A673 (cell line): ENCODE measurements around the gene C12orf43. TPM values are rescaled to one million over a fixed set of nuclear protein-coding genes. Genes with fewer than 3 reads are reported as not detected.

Source experiments
- BruUV-seq: library from RNA; stranded (reverse); fragments of 400-500 nt; replicated peaks from 2 replicates; lab custom pipeline; 2021; lab: Mats Ljungman, UMichigan
- CTCF ChIA-PET: fragments of 300-600 bp; sonication (Branson Sonifier 250); formaldehyde crosslinking; loops from one replicate; lab custom pipeline; 2022; ENCODE audit warnings: antibody characterized with exemption; lab: Charles Lee
- POLR2A ChIA-PET: fragments of 300-600 bp; sonication (Branson Sonifier 250); formaldehyde crosslinking; loops from one replicate; lab custom pipeline; 2022; ENCODE audit warnings: antibody characterized with exemption; ENCODE audit not compliant: low non-redundant PET; lab: Charles Lee
- DNase-seq: peaks from one replicate; pipeline ENCODE4 v3.0.0-alpha.2; 2015; ENCODE audit warnings: low spot score
- H3K27ac ChIP-seq: fragments of 200-600 bp; sonication (generic); 2 replicates; pipeline ENCODE4 v1.5.1; 2016; ENCODE audit warnings: mixed run types, low read depth, mild to moderate bottlenecking, mixed read lengths, antibody characterized with exemption, low read length; ENCODE audit not compliant: poor library complexity, severe bottlenecking
- H3K27me3 ChIP-seq: fragments of 200-600 bp; sonication (generic); replicated peaks from 2 replicates; pipeline ENCODE4 v1.6.1; 2017; ENCODE audit warnings: mixed run types, low read depth, mild to moderate bottlenecking, mixed read lengths, antibody characterized with exemption, low read length; ENCODE audit not compliant: insufficient read depth, poor library complexity
- H3K36me3 ChIP-seq: fragments of 200-600 bp; sonication (generic); 2 replicates; pipeline ENCODE4 v1.6.1; 2016; ENCODE audit warnings: mixed run types, mild to moderate bottlenecking, mixed read lengths, antibody characterized with exemption, low read length; ENCODE audit not compliant: insufficient read depth, poor library complexity, severe bottlenecking
- H3K4me1 ChIP-seq: fragments of 200-600 bp; sonication (generic); 2 replicates; pipeline ENCODE4 v1.6.1; 2017; ENCODE audit warnings: mixed run types, mild to moderate bottlenecking, mixed read lengths, antibody characterized with exemption, low read length; ENCODE audit not compliant: insufficient read depth, poor library complexity, severe bottlenecking
- H3K4me3 ChIP-seq: fragments of 200-600 bp; sonication (generic); 2 replicates; pipeline ENCODE4 v1.5.1; 2016; ENCODE audit warnings: low read depth, mixed run types, mild to moderate bottlenecking, mixed read lengths, low read length; ENCODE audit not compliant: poor library complexity, severe bottlenecking
- H3K9me3 ChIP-seq: fragments of 200-600 bp; sonication (generic); 2 replicates; pipeline ENCODE4 v1.6.1; 2016; ENCODE audit warnings: mixed run types, low read depth, mild to moderate bottlenecking, mixed read lengths, antibody characterized with exemption, low read length; ENCODE audit not compliant: poor library complexity, severe bottlenecking
- EZH2 ChIP-seq: fragments of 200-600 bp; sonication (generic); IDR thresholded peaks from 2 replicates; pipeline ENCODE4 v1.6.1; 2017; ENCODE audit warnings: borderline replicate concordance, low read depth, mild to moderate bottlenecking, mixed read lengths, antibody characterized with exemption, low read length; ENCODE audit not compliant: poor library complexity, severe bottlenecking
- intact Hi-C: fragments of 100-400 bp; cut with micrococcal nuclease; formaldehyde crosslinking; loops from one replicate; pipeline ENCODE4 v1.10.0; 2022; ENCODE audit not compliant: unreplicated experiment
- total RNA-seq: library from RNA; stranded (reverse); gene quantifications from 2 replicates; pipeline ENCODE4 v1.2.3, GENCODE V29; 2021
- TF ChIP-seq, protein P1 (sequence below): fragments of 300-800, 200-600 bp; sonication (generic); conservative IDR thresholded peaks from 2 replicates; pipeline ENCODE4 v1.5.1; 2017; ENCODE audit warnings: low read depth, mild to moderate bottlenecking, antibody characterized with exemption, low read length, moderate library complexity, mixed read lengths

Gene C12orf43
- total RNA-seq, 1 experiment from 2014 or later, result 28.4 TPM

DNA sequence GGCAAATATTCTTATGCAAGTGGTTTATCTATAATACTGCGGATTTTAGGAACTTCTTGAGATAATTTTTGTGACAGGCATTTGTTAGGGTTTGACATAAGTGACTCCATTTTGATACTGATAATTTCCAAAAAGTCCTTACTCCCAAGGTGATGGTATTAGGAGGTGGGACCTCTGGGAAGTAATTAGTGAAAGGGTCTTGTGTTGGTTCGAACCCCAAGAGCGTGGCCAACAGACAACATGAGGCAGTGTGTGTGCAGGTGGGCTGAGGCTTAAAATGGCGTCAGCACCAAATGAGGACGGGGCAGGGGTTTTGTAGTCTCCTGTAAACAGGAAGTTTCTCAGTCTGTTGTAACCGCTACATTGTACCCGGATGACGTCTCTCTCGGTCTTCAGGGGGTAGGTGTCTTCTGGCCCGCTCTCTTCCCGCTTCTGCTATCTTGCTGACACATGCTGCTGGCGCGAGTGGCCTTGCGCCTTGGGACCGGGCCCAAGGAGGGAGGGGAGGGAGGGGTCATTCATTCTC, 1.7 kb upstream of the C12orf43 start:
- no peaks in the 10 kb centered on the region for H3K9me3 ChIP-seq
- TF ChIP-seq, protein P1, sequence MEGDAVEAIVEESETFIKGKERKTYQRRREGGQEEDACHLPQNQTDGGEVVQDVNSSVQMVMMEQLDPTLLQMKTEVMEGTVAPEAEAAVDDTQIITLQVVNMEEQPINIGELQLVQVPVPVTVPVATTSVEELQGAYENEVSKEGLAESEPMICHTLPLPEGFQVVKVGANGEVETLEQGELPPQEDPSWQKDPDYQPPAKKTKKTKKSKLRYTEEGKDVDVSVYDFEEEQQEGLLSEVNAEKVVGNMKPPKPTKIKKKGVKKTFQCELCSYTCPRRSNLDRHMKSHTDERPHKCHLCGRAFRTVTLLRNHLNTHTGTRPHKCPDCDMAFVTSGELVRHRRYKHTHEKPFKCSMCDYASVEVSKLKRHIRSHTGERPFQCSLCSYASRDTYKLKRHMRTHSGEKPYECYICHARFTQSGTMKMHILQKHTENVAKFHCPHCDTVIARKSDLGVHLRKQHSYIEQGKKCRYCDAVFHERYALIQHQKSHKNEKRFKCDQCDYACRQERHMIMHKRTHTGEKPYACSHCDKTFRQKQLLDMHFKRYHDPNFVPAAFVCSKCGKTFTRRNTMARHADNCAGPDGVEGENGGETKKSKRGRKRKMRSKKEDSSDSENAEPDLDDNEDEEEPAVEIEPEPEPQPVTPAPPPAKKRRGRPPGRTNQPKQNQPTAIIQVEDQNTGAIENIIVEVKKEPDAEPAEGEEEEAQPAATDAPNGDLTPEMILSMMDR, result no peak
- BruUV-seq, result no TSS peak
- DNase-seq, result no peak
- ChIA-PET POLR2A (interaction anchor here (0.7 kb wide), 1 partner anchor 7 kb away, joined by 3 read pairs; no protein-coding TSS in a partner anchor), CTCF (no interaction called here)
- H3K36me3 ChIP-seq, result no peaks in the 10 kb centered on the region
- no peaks in the 10 kb centered on the region for H3K27me3 ChIP-seq
- H3K4me1 ChIP-seq, result peaks cover 7% of the 10 kb centered on the region
- intact Hi-C loops, result no loop called here
- no peak overlapping the region for H3K27ac ChIP-seq
- H3K4me3 ChIP-seq, result no peak overlapping the region

DNA sequence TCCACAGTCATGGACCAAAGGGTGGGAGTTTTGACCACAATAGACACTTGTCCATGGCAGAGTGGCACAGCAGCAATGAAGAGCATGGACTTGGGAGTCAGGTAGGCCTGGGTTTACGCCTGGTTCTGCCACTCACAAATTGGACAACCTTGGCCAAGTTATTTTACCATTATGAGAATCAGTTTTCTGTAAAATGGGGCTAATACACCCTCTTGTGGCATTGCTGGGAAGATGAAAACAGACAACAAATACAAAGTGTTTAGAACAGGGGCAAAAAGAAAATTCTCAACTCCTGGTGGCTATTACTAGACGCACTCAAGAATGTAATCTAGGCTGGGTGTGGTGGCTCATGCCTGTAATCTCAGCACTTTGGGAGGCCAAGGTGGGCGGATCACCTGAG, 2.6 kb downstream of the C12orf43 start:
- Histone ChIP-seq H3K4me3 (no peak overlapping the region), H3K9me3 (no peaks in the 10 kb centered on the region), H3K27me3 (no peaks in the 10 kb centered on the region), H3K27ac (no peak overlapping the region), H3K36me3 (peaks cover 20% of the 10 kb centered on the region), H3K4me1 (peaks cover 7% of the 10 kb centered on the region)
- intact Hi-C loops, result no loop called here
- TF ChIP-seq, protein P1, result no peak
- TF ChIP-seq EZH2, result no peak
- ChIA-PET POLR2A (interaction anchor here (0.6 kb wide), 1 partner anchor 21 kb away, joined by 3 read pairs; no protein-coding TSS in a partner anchor), CTCF (interaction anchor here (0.7 kb wide), 1 partner anchor 38 kb away, joined by 13 read pairs; no protein-coding TSS in a partner anchor)
- no TSS peak for BruUV-seq
- DNase-seq, result no peak

DNA sequence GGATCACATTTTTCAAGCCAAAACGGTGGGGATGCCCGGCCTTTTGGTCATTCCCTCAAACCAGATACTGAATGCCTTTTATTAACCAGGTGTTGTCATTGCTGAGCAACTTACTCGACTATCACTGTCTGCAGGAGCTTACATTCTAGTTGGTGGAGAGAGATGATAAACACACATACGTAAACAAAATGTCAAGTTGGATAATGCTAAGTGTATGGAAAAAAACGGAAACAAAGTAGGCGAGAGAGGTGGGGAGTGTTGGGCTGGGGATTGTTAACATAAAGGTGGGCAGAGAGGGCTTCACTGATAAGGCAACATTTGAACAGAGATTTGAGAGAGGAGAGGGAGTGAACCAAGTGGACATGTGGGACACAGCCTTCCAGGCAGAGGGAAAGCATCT, 4.5 kb downstream of the C12orf43 start:
- intact Hi-C loops, result no loop called here
- POLR2A ChIA-PET, result interaction anchor here (0.7 kb wide), 1 partner anchor 104 kb away, joined by 3 read pairs; no protein-coding TSS in a partner anchor
- CTCF ChIA-PET, result no interaction called here

More for the DNA sequence above, 4.5 kb downstream of the C12orf43 start:
- DNase-seq, result no peak
- peaks cover 7% of the 10 kb centered on the region for H3K4me1 ChIP-seq
- H3K27me3 ChIP-seq, result no peaks in the 10 kb centered on the region
- no peak overlapping the region for H3K27ac ChIP-seq
- H3K9me3 ChIP-seq, result no peaks in the 10 kb centered on the region
- TF ChIP-seq EZH2, result no peak
- TF ChIP-seq, protein P1, result no peak
- H3K36me3 ChIP-seq, result peaks cover 25% of the 10 kb centered on the region
- H3K4me3 ChIP-seq, result no peak overlapping the region
- no TSS peak for BruUV-seq
